ENCODE data around the gene RERE.
"Not testable (repeated sequence)": the region's sequence is repeated elsewhere in the genome, so short reads cannot be mapped to it uniquely, and the experiment has no call there.

The RERE gene

GRCh38 chr1:8639148-8639547 lies 178.3 kb downstream of the RERE start:
- no peak for DNase-seq (ENCODE audit: low read depth)

DNA sequence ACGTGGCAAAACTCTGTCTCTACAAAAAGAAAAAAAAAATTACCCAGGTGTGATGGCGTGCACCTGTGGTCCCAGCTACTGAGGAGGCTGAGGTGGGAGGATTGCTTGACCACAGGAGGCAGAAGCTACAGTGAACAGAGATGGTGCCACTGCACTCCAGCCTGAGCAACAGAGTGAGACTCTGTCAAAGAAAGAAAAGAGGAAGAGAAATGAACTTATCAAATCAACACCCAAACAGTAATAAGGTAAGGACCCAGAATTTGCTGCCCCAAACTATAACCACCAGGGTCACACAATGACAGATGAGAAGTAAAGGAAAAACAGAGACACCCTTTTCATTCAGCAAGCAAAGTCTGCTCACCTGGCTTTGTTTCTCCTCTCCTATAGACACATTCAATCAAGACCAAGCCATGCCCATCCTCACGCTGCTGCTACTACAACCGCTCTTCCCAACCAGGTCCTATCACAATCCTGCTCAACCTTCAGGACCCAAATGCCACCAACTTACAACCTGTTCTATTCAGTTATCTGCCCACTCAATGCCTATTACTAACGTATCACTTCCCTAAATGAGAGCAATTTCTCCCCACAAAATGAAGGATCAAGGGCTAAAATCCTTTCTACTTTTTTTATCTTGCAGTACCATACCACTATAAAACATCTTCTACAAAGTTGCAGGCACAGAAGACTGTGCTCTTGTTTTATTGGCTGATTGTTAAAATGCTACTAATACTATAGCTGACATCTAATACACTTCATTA lies 183.5 kb downstream of the RERE start:
- no peak for DNase-seq (ENCODE audit: low read depth)

- no peak for DNase-seq (ENCODE audit: low read depth)
These were observed 185.3 kb downstream of the RERE start for GRCh38 chr1:8632102-8632501.

GRCh38 chr1:8631163-8631562 lies 186.3 kb downstream of the RERE start:
- no peak for DNase-seq (ENCODE audit: low read depth)

GRCh38 chr1:8629241-8630091 lies 188.0 kb downstream of the RERE start:
- DNase-seq (ENCODE audit: low read depth) = peak; percentile 77

DNA sequence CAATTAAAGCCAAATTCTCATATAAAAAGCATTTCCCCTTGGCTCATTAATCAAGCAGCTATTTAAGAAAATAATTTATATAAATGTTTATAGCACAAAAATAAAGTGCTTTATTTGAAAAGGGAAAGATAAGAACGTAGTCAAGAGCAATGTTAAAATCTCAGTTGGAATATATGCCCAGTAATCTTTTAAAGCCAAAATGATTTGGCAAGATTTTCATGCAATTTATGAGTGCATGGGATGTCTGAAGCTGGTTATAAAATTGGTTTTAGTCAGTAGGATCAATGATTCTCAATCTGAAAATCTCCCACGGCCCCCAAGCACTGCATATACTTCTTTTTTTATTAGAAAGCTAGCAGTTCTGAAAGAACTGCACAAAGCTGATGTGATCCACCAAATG lies 188.8 kb downstream of the RERE start:
- DNase-seq (ENCODE audit: low read depth) = no peak

DNA sequence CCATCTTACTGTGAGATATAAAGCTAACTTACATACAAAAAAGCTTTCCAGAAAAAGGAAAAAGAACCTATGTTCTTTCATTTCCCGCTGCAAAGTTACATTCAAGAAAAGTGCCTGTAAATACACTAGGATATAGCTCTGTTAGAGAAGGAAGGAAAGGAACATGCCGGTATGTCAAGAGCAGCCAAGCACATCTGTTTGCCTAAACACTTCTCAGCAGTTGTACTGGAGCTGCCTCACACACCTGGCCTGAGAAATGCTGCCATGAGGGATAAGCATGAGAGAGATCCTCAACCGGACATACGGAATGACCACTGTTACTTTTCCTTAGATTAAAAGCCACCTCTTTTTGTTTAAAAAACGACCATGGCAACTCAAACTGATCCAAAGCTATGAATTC lies 189.7 kb downstream of the RERE start:
- no peak for DNase-seq (ENCODE audit: low read depth)

GRCh38 chr1:8625981-8626898 lies 191.2 kb downstream of the RERE start:
- DNase-seq (ENCODE audit: low read depth) = peak; percentile 94

- no peak for DNase-seq (ENCODE audit: low read depth)
These were observed 191.9 kb downstream of the RERE start for GRCh38 chr1:8625491-8625890.

- DNase-seq (ENCODE audit: low read depth) = not testable (repeated sequence)
These were observed 193.7 kb downstream of the RERE start for GRCh38 chr1:8623651-8624192.

DNA sequence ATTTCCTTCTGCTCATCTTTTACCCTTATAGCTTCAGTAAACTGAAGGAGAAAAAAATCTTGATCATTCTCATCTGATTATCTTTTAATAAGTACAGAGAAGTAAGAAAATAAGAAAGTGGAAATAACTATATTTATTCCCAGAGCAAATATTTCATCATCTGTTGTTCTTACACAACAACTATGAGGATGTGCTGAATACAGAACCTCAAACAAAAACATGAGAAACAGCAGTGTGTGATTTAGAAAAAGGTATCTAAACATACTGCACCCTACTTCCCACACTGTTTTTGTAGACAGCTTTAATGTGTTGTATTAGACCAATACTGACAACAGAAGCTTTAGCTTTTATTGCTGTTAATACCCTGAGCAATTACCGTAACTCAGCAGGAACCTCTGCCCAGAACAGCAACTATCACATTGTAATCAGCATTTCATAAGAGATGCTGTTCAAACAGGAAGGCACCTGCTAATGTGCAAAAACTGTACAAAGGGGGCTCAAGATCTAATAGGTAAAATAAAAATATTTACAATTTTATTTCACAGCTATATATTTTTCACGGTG lies 195.6 kb downstream of the RERE start:
- DNase-seq (ENCODE audit: low read depth) = not testable (repeated sequence)

DNA sequence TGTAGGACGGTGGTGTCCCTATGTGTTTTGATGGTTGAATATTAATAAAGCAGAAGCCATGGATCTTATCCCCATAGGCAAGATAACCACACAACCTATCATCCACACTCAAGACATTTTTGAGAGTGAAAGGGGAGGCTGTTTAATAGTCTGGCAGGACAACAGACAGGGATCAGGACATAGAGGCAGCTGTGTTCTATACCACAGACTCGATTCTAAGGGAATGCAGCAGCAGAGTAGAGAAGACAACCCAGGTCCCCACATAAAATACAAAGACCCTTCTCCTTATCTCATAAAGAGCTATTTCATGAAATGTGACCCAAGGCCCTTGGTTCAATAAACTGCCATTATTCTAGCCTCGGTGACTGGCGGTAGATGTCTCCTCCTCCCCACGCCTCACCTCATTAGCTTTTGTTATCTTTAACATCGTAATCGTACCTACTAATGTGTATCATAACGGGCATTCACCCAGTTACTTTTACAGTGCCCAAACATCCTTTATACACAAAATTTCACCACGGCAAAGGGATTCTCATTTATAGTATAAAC lies 196.3 kb downstream of the RERE start:
- not testable (repeated sequence) for DNase-seq (ENCODE audit: low read depth)

DNA sequence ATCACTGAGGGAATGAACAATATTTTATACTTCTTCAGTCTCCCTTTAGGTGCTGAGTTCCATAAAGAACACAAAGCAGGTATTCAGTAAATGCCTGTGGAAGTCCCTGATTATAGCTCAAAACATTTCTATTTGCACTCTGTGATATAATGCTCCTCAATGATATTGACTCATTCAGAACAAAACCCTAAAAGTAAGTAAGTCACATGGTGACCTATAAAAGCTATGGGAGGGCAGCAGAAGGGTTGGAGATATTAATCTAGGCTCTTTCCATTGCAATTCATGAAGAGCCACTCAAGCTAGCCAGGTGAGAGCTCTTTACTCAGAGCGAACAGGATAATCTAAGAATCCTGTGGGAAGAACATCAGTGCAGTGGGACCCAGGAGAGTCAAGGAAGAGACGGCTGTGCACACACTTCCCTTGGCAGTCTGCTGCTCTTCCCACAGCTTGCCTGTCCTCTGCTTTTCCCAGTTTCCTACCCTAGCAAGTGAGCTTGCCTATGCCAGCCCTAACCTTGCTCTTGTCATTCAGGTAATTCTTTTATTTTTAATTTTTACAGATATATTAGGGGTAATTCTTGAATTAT lies 197.4 kb downstream of the RERE start:
- DNase-seq (ENCODE audit: low read depth) = not testable (repeated sequence)

DNA sequence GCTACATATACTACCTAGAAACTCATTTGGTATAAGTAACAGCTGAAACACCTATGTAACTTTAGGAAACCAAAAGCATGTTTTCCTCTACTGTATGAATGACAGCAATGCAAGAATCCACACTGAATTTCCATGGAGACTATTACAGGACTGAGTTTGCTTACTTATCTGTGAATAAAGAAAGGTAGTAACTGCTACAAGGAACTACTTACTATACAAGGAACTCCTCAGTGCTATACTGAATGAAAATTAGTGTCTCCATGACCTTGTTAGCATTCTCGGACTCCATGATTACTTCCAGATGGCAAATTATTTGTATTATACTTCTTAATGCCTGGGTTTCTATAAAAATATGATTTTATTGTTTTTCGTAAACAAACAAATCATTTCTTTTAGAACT lies 198.0 kb downstream of the RERE start:
- not testable (repeated sequence) for DNase-seq (ENCODE audit: low read depth)

GRCh38 chr1:8616791-8617190 lies 200.6 kb downstream of the RERE start:
- DNase-seq (ENCODE audit: low read depth) = peak; percentile 94

- not testable (repeated sequence) for DNase-seq (ENCODE audit: low read depth)
These were observed 205.6 kb downstream of the RERE start for GRCh38 chr1:8611634-8612515.

GRCh38 chr1:8607906-8608305 lies 209.5 kb downstream of the RERE start:
- no peak for DNase-seq (ENCODE audit: low read depth)

DNA sequence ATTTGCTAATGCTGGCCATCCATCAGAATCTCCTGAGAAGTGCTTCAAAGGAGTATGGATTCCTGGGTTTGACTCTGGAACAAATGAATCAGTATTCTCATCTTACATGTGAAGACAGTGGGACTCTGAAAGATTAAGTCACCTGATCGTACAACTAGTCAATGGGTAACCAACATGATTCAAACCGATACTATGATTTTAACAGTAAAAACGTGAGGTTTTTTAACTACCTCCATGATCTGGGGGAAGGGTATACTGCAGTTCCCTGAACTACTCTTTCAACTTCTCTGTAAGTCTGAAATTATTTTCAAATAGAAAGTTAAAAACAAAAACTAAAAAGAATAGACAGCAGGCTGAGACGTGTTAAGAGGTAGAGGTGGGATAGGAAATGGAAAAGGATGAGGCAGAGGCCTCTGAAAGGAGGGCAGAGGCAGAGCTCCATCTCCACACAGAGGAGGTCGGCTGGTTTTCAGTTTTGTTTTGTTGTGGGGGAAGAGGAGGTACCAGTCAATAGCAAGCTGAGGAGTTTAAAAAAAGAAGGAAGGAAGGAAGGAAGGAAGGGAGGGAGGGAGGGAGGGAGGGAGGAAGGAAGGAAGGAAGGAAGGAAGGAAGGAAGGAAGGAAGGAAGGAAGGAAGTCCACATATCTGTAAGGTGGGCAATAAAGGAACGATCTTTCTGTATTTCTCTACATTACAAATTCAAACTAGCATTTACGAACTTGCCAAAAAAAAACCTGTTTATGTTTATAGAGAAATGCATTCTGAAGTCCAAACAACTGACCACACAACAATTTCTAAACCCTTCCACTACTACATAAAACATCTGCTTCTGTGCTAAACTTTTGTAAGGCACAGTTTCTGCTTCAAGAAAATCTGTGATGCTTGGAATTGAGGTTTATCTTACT lies 213.1 kb downstream of the RERE start:
- DNase-seq (ENCODE audit: low read depth) = no peak

GRCh38 chr1:8603220-8603616 lies 214.2 kb downstream of the RERE start:
- peak; percentile 53 for DNase-seq (ENCODE audit: low read depth)
